Motor neuron (in vitro differentiated cells): ENCODE results near the gene PPM1J. TPM values are rescaled to one million over a fixed set of nuclear protein-coding genes. Genes with fewer than 3 reads are reported as not detected.

Experiments used
- ATAC-seq, 8 experiments: fragments of 200-7000 bp; cut with Tn5 transposase; replicated peaks in 6 of 8; 2 replicates each; pipeline ENCODE4 v1.8.0; 2021; ENCODE audit warnings: mild to moderate bottlenecking in 8 of 8, moderate library complexity in 8 of 8
- H3K27ac ChIP-seq, 2 donors: fragments of 250-450 bp; sonication (Bioruptor Pico); 2 replicates each; pipeline ENCODE4 v1.9.0; 2021; ENCODE audit warnings: antibody characterized with exemption in 2 of 2, mild to moderate bottlenecking in 2 of 2, moderate library complexity in 1 of 2
- H3K4me1 ChIP-seq, 2 donors: fragments of 250-450 bp; sonication (Bioruptor Pico); replicated peaks in 1 of 2; 2 replicates each; pipeline ENCODE4 v1.6.1; 2021; ENCODE audit warnings: antibody characterized with exemption in 2 of 2, mild to moderate bottlenecking in 2 of 2, moderate library complexity in 1 of 2
- H3K4me3 ChIP-seq, 5 donors: fragments of 250-450 bp; sonication (Bioruptor Pico); 2 replicates each; pipeline ENCODE4 v1.9.0; 2021; ENCODE audit warnings: antibody characterized with exemption in 5 of 5, mild to moderate bottlenecking in 5 of 5, moderate library complexity in 4 of 5
- WGBS, 10 experiments: fragments of 450-650 bp; shearing (Covaris generic); methylation state at CpG; one replicate each; pipeline ENCODE4 v1.0.0; 2022; 5-methylcytosine and 5-hydroxymethylcytosine counted together
- in situ Hi-C, 9 experiments: fragments of 400-800 bp; cut with MboI; loops; one replicate each; pipeline ENCODE4 v1.15.0; 2021; ENCODE audit warnings: low sequenced_read_pairs in 9 of 9, low pct_unique_long_range_greater_than_20kb in 2 of 9; ENCODE audit not compliant: unreplicated experiment in 9 of 9
- total RNA-seq, 8 experiments: library from RNA; unstranded; fragments of 300-600 nt; gene quantifications; 2 replicates each; pipeline versions ENCODE4 v1.2.3 to v1.2.4, GENCODE V29; 2022

The PPM1J gene
- total RNA-seq, 8 experiments from 2014 or later, result 0.36 to 2.2 (median 0.87) TPM

DNA sequence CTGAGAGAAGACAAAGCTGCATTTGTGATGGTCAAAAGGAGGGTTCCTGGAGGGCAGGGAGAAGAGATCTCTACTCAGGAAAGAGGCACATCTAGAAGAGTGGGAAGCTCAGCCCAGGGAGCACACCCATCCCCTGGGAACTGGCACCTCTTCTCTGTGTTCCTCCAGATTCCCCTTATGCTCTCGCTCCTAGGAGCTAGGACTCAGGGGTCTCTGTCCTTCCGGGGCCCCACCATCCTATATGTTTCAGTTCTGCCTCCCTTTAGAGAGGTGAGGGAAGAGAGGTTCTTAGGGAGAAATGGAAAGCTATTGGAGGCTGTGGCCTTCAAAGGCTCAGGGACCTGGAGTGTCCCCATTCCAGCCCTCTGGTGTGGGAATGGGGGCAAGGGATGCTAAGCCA, 4.6 kb upstream of the PPM1J start:
- WGBS, 10 experiments, result 100% methylated on average over 1 of the region's 2 CpGs; no CpG with 5 or more reads in 8 of the 10 experiments
- Histone ChIP-seq H3K4me1 (peaks cover 14 to 23% of the 10 kb centered on the region in 2 donors), H3K27ac (no peak overlapping the region), H3K4me3 (no peak overlapping the region)
- in situ Hi-C loops, result loop anchor here in 8 of 9 experiments (5.0 to 25.0 kb wide), 4 partner anchors 85 to 343 kb away; partner anchors contain the start of genes CTTNBP2NL (in 2 of the 8) and LRIG2 (in 2 of the 8)
- ATAC-seq, result no peak

DNA sequence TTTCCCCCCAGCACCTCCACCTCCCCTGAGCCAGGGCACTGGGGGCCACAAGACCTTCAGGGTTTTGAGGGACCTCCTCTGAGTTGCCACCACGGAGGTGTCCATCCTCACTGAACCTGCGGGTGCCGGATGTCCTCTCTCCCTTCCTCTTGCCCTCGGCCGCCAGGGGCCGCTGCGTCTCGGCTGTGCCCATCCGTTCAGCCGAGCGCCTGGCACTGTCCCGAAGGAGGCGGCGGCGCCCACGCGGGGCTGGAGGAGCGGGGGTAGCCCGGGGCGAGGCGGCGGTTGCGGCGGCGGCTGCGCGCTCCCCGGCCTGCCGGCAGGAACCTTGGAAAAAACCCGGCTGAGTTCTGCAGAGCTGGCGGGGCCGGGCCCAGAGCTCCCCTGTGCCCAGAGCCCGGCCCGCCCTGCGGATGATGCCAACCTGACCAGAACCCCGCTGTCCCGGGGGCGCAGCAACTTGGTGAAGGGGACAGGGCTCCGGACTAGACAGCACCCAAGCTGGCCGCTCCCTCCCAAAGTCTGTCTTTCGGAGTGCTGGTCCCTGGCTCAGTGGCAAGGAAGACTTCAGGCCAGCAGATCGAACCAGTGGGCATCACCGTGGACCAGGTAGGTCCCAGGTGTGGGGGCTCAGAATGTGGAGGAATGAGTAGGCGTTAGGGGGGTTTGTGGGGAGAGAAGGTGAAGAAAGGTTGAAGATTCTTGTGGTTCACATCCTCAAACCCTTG, 3.7 kb upstream of the PPM1J start:
- H3K4me3 ChIP-seq, result no peak overlapping the region
- ATAC-seq, result peak in 4 of 8 experiments; percentile 10 to 41 (median 14)
- in situ Hi-C loops, result loop anchor here in 7 of 9 experiments (5.0 to 25.0 kb wide), 4 partner anchors 86 to 343 kb away; partner anchors contain the start of genes CTTNBP2NL (in 2 of the 7) and LRIG2 (in 2 of the 7)
- 0 to 81% (median 42%) methylated on average over 1 to 14 of the region's 44 CpGs; no CpG with 5 or more reads in 3 of the 10 experiments for WGBS, 10 experiments
- no peak overlapping the region for H3K27ac ChIP-seq
- H3K4me1 ChIP-seq, result peaks cover 14 to 25% of the 10 kb centered on the region in 2 donors

DNA sequence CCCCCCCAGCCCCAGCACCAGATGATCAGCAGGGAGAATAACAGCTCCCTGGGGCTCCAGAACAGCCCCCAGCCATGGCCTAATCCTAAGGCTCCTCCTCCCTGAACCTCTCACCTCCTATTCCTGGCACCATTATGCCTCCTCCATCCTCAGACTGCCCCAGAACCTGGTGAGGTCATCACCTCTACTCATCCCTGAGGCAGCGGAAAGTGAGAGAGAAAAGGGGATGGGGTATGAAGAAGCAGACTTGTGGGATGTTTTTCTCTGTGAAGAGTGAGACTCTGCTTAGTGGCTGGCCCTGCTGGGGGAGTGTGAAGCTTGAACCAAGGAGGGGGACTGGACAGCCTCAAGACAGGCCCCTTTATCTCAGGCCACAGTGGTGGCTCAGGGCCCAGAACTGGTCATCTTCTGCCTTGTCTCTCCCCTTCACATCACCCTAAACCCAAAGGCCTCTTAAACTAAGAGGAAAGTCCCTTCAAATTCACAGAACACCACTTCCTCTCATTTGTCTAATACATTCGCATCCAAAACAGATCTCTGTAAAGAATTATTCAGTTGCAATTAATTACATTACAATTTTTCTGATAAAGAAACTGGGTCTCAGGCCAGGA, 2.2 kb upstream of the PPM1J start:
- WGBS, 10 experiments, result 17 to 100% (median 96%) methylated on average over 1 to 2 of the region's 2 CpGs; no CpG with 5 or more reads in 3 of the 10 experiments
- H3K4me1 ChIP-seq, result peaks cover 2 to 13% of the 10 kb centered on the region in 2 donors
- in situ Hi-C loops, result loop anchor here in 7 of 9 experiments (5.0 to 25.0 kb wide), 4 partner anchors 87 to 345 kb away; partner anchors contain the start of genes CTTNBP2NL (in 2 of the 7) and LRIG2 (in 2 of the 7)
- ATAC-seq, result no peak
- no peak overlapping the region for H3K4me3 ChIP-seq
- H3K27ac ChIP-seq, result no peak overlapping the region

DNA sequence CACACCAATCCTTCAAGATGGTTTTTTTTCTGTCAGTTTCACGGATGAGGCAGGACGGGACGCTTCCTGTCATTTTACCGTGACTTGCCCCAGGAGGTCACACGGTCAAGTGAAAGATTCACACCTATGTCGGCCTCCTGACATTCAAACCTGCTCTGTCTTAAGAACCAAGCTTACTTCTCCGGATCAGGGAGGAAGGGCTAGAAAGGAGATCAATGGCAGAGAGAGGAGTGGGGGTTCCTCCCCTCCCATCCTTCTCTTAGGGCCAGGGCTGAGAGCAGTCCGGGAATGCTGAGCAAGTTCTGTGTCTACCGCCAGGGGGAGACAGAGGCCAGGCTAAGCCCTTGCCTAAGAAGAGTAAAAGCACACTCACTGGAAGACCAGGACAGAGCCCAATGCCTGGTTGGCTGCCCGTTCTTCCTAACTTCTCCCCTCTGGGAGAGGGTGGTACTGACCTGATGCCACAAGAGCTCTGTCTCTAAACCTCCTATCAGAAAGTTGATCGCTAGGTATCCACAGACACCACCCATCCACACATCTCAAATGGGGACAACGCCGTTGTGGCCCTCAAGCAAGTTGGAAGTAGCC, 1.1 kb upstream of the PPM1J start:
- 0 to 17% (median 1%) methylated on average over 1 to 12 of the region's 13 CpGs; no CpG with 5 or more reads in 2 of the 10 experiments for WGBS, 10 experiments
- in situ Hi-C loops, result loop anchor here in 7 of 9 experiments (5.0 to 25.0 kb wide), 4 partner anchors 89 to 346 kb away; partner anchors contain the start of genes CTTNBP2NL (in 2 of the 7) and LRIG2 (in 2 of the 7)
- peak; percentile 46 to 70 (median 64) for ATAC-seq
- Histone ChIP-seq H3K27ac (no peak overlapping the region), H3K4me1 (peaks cover 0 to 5% of the 10 kb centered on the region in 2 donors), H3K4me3 (peak overlapping the region; percentile 42 to 54 (median 48))

DNA sequence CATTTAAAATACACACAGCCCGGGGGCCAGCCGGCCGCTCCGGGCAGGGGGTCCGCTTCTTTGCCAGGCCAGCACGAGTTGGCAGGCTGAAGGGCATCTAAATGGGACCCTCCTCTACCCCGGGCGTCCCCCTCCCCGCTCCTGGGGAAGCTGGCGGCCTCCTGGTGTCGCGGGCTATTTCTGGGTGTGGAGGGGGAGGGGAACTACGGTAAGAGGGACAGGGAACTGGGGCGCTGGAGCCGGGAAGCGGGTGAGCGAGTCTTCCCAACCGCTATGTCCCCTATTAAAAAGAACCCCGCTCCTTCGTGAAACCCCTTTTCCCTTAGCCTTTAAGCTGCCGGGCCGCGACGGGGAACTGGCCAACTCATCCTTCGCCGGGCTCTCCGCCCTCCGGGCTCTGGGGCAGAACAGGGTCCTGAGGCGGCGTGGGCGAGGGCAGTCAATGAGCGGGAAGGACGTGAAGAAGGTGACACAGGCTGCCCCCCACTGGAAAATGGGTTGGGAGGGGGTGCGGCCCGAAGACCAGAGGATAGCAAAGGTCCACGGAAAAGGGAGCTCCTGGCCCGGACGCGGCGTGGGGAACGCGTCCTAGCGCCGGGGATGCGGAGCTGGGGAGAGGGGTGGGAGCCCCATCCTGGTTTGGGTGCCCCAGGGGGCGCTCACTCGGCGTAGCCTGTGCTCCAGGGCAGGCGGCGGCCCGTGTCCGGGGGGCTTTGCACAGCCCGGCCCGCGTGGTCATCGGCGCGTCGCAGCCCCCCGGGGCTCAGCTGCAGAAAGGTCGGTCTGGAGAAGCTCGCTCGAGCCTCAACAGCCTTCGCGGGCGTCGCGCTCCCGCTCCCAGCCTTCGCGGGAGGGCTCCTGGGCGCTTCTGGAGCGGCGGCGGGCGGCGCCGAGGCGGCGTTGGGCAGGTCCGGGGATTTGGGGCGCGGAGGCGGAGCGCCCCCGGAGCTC, 544 bp downstream of the PPM1J start:
- in situ Hi-C loops, result loop anchor here in 7 of 9 experiments (5.0 to 25.0 kb wide), 4 partner anchors 90 to 348 kb away; partner anchors contain the start of genes CTTNBP2NL (in 2 of the 7) and LRIG2 (in 2 of the 7)
- no peak overlapping the region for H3K27ac ChIP-seq
- 1 to 2% (median 2%) methylated on average over 12 to 30 of the region's 86 CpGs; no CpG with 5 or more reads in 7 of the 10 experiments for WGBS, 10 experiments
- ATAC-seq, result peak in 6 of 8 experiments; percentile 0 to 43 (median 22)
- H3K4me1 ChIP-seq, result peaks cover 0 to 5% of the 10 kb centered on the region in 2 donors
- peak overlapping the region; percentile 42 to 54 (median 48) for H3K4me3 ChIP-seq

DNA sequence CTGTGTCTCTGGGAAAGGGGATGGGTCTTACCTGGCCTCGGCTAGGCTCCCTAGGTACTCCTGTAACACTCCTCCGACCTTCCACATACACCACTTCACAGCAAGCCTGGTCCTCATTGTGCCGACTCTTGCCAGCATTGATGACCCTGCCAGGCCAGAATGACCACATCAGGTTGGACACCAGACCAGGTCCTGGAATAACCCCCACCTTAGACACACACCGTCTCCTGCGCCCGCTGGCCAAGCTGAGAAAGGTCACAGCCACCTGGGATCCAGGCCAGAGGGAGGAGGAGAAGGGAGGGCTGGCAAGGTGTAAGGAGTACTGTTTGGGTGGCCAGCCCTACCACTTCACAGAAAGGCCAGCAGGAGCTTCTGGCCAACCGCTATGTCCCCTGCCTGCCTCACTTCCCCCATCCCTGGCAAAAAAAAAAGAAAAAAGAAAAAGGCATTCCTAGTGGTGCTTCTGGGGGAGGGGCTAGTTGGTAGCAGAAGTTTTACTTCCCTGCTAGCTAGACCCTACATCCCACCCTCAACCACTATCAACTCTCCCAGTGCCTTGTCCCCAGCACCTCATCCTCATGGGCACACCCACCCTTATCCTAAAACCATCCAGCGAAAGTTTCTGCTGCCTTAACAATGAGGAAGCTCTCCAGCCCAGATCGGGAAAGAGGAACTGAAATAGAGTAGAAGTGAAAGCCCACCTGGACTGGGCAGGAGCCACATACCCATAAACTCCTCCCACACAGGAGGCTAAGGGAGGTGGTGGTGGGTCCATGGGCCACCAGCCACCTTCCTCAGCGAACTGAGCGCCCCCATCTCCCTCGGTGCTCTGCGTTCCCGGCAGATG, 1.4 kb downstream of the PPM1J start:
- in situ Hi-C loops, result loop anchor here in 6 of 9 experiments (10.0 to 25.0 kb wide), 3 partner anchors 91 to 349 kb away; partner anchors contain the start of genes CTTNBP2NL (in 2 of the 6) and LRIG2 (in 2 of the 6)
- Histone ChIP-seq H3K4me3 (peak overlapping the region in 4 of 5 donors; percentile 42 to 54 (median 48)), H3K27ac (no peak overlapping the region), H3K4me1 (peaks cover 0 to 2% of the 10 kb centered on the region in 2 donors)
- ATAC-seq, result no peak
- 20 to 81% (median 52%) methylated on average over 1 to 12 of the region's 14 CpGs; no CpG with 5 or more reads in 3 of the 10 experiments for WGBS, 10 experiments

DNA sequence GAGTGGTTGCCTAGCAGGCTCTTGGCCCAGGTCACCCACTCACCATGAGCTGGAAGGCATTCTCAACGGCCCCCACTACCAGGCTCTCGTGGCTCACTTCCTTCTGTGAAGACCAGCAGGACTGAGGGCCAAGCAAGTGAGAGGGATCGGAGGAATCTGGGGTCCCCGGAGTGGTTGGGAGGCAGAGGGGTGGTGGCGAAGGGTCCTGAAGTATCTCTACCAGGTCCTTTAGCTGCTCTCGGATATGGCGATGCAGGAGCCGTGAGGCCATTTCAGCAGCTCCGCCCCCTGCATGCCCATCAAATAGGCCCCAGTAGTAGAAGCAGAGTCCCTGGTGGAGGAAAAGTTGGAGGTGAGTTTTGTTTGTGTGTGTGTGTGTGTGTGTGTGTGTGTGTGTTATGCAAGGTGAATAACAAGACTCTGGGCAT, 2.4 kb downstream of the PPM1J start:
- ATAC-seq, result no peak
- WGBS, 10 experiments, result 89 to 100% (median 94%) methylated on average over 2 to 8 of the region's 9 CpGs; no CpG with 5 or more reads in 6 of the 10 experiments
- Histone ChIP-seq H3K4me1 (peaks cover 0 to 2% of the 10 kb centered on the region in 2 donors), H3K27ac (no peak overlapping the region), H3K4me3 (no peak overlapping the region)
- in situ Hi-C loops, result loop anchor here in 6 of 9 experiments (10.0 to 25.0 kb wide), 3 partner anchors 92 to 350 kb away; partner anchors contain the start of genes CTTNBP2NL (in 2 of the 6) and LRIG2 (in 2 of the 6)

DNA sequence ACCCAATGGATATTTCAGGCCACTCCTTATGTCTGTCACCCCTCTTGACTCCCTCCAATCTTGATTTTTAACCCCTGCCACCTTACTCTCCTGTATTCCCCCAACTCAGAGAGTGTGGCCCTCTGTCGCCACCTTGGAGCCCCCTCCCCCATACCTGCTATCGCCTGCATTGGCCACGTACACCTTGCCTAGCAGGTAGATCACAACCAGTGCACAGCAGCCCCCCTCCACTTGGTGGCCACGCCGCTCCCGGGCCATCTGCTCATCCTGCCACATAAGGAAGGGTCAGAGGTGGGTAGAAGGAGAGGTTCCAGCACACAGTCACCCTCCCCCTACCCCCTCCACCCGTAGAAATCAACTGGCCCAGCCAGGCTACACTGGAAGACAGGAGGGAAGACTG, 2.9 kb downstream of the PPM1J start:
- Histone ChIP-seq H3K4me1 (peaks cover 0 to 2% of the 10 kb centered on the region in 2 donors), H3K27ac (no peak overlapping the region), H3K4me3 (no peak overlapping the region)
- no peak for ATAC-seq
- 80 to 95% (median 89%) methylated on average over 1 to 6 of the region's 7 CpGs; no CpG with 5 or more reads in 7 of the 10 experiments for WGBS, 10 experiments
- in situ Hi-C loops, result loop anchor here in 6 of 9 experiments (10.0 to 25.0 kb wide), 3 partner anchors 93 to 350 kb away; partner anchors contain the start of genes CTTNBP2NL (in 2 of the 6) and LRIG2 (in 2 of the 6)

DNA sequence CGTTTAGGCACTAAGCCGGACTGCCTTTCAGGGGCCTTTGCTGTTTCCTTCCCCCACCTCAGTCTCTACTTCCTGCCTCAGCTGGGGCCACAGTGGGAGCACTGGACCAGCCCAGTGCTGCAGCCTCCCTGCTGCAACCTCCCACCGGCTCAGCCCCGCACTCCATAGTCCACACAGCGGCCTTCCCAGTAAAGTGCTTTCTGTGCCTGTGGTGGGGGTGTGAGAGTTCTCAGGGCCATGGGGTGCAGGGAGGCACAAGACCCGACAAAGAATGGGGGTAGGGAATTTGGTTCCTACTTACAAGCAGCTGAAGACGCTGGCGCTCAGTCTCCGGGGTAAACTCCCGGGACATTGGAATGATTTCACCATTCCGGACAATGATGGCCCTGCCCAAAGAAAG, 3.5 kb downstream of the PPM1J start:
- in situ Hi-C loops, result loop anchor here in 6 of 9 experiments (10.0 to 25.0 kb wide), 3 partner anchors 93 to 351 kb away; partner anchors contain the start of genes CTTNBP2NL (in 2 of the 6) and LRIG2 (in 2 of the 6)
- ATAC-seq, result no peak
- Histone ChIP-seq H3K4me3 (no peak overlapping the region), H3K27ac (no peak overlapping the region), H3K4me1 (peaks cover 0 to 2% of the 10 kb centered on the region in 2 donors)
- 37 to 85% (median 73%) methylated on average over 2 to 11 of the region's 11 CpGs; no CpG with 5 or more reads in 6 of the 10 experiments for WGBS, 10 experiments

DNA sequence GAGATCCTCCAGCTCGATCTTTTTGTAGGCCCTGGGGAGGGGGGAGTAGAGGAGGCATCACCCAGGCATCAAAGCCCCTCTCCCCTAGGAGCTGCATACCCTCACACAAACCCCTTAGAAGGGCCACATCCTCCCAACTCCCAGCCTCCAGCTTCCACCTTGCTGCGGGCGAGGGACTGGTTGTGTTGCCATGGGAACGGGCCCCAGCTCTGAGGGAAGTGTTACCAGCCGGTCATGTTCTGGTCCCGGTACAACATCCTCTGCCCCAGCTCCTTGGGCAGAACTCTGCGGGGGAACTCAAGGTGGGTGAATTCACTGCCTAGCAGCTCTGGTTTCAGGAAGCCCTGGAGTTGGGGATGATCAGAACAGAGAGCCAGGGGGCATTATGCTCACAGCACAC, 4.1 kb downstream of the PPM1J start:
- H3K4me3 ChIP-seq, result no peak overlapping the region
- 37 to 57% (median 44%) methylated on average over 1 to 7 of the region's 7 CpGs; no CpG with 5 or more reads in 5 of the 10 experiments for WGBS, 10 experiments
- in situ Hi-C loops, result loop anchor here in 6 of 9 experiments (10.0 to 25.0 kb wide), 3 partner anchors 94 to 351 kb away; partner anchors contain the start of genes CTTNBP2NL (in 2 of the 6) and LRIG2 (in 2 of the 6)
- no peak overlapping the region for H3K27ac ChIP-seq
- no peak for ATAC-seq
- H3K4me1 ChIP-seq, result peaks cover under 1 to 3% of the 10 kb centered on the region in 2 donors
